ENCODE data around the gene QRSL1.
"Not testable (repeated sequence)": the region's sequence is repeated elsewhere in the genome, so short reads cannot be mapped to it uniquely, and the experiment has no call there.

QRSL1 gene

GRCh38 chr6:106622412-106622811, 7.0 kb upstream of the QRSL1 start:
- no peak for DNase-seq (ENCODE audit: low read depth in 2 of 2)

GRCh38 chr6:106623039-106623438, 6.3 kb upstream of the QRSL1 start:
- no peak for DNase-seq (ENCODE audit: low read depth in 2 of 2)

- no peak for DNase-seq (ENCODE audit: low read depth in 2 of 2)
Observed at GRCh38 chr6:106626485-106626884, 2.9 kb upstream of the QRSL1 start.

GRCh38 chr6:106627760-106628159, 1.6 kb upstream of the QRSL1 start:
- not testable (repeated sequence) for DNase-seq (ENCODE audit: low read depth in 2 of 2)

- DNase-seq (ENCODE audit: low read depth in 2 of 2) = no peak
Observed at GRCh38 chr6:106628658-106629102, 698 bp upstream of the QRSL1 start.

- DNase-seq (ENCODE audit: low read depth in 2 of 2) = no peak
Observed at GRCh38 chr6:106629859-106630163, 433 bp downstream of the QRSL1 start.

- no peak for DNase-seq (ENCODE audit: low read depth in 2 of 2)
Observed at GRCh38 chr6:106630366-106630765, 988 bp downstream of the QRSL1 start.

GRCh38 chr6:106631346-106631745, 2.0 kb downstream of the QRSL1 start:
- no peak for DNase-seq (ENCODE audit: low read depth in 2 of 2)

GRCh38 chr6:106634565-106634964, 5.2 kb downstream of the QRSL1 start:
- DNase-seq (ENCODE audit: low read depth in 2 of 2) = no peak

GRCh38 chr6:106637051-106637716, 7.8 kb downstream of the QRSL1 start:
- DNase-seq (ENCODE audit: low read depth in 2 of 2) = no peak

- no peak for DNase-seq (ENCODE audit: low read depth in 2 of 2)
Observed at GRCh38 chr6:106637717-106638341, 8.5 kb downstream of the QRSL1 start.

GRCh38 chr6:106639812-106640211, 10.4 kb downstream of the QRSL1 start:
- no peak for DNase-seq (ENCODE audit: low read depth in 2 of 2)

- DNase-seq (ENCODE audit: low read depth in 2 of 2) = no peak
Observed at GRCh38 chr6:106642476-106642875, 13.1 kb downstream of the QRSL1 start.

GRCh38 chr6:106643061-106643460, 13.7 kb downstream of the QRSL1 start:
- no peak for DNase-seq (ENCODE audit: low read depth in 2 of 2)

- no peak for DNase-seq (ENCODE audit: low read depth in 2 of 2)
Observed at GRCh38 chr6:106648651-106649308, 19.4 kb downstream of the QRSL1 start.

GRCh38 chr6:106658469-106658868, 29.1 kb downstream of the QRSL1 start:
- no peak for DNase-seq (ENCODE audit: low read depth in 2 of 2)

- no peak for DNase-seq (ENCODE audit: low read depth in 2 of 2)
Observed at GRCh38 chr6:106659859-106660258, 30.5 kb downstream of the QRSL1 start.

- DNase-seq (ENCODE audit: low read depth in 2 of 2) = no peak
Observed at GRCh38 chr6:106662458-106662857, 33.1 kb downstream of the QRSL1 start.

- no peak for DNase-seq (ENCODE audit: low read depth in 2 of 2)
Observed at GRCh38 chr6:106666282-106667021, 37.1 kb downstream of the QRSL1 start.

- DNase-seq (ENCODE audit: low read depth in 2 of 2) = no peak
Observed at GRCh38 chr6:106667022-106667402, 37.6 kb downstream of the QRSL1 start.

GRCh38 chr6:106670236-106670635, 40.9 kb downstream of the QRSL1 start:
- DNase-seq (ENCODE audit: low read depth in 2 of 2) = no peak

GRCh38 chr6:106671651-106672050, 42.3 kb downstream of the QRSL1 start:
- no peak for DNase-seq (ENCODE audit: low read depth in 2 of 2)
